Measurements from ENCODE around the gene NWD2. TPM values are rescaled to one million over a fixed set of nuclear protein-coding genes. Genes with fewer than 3 reads are reported as not detected.
A peak's percentile ranks its signal among the peaks of the same experiment; 100 is the strongest.

Gene NWD2
- total RNA-seq, 4 donors from 2014 or later: 0.16 to 2.1 (median 0.61) TPM

DNA sequence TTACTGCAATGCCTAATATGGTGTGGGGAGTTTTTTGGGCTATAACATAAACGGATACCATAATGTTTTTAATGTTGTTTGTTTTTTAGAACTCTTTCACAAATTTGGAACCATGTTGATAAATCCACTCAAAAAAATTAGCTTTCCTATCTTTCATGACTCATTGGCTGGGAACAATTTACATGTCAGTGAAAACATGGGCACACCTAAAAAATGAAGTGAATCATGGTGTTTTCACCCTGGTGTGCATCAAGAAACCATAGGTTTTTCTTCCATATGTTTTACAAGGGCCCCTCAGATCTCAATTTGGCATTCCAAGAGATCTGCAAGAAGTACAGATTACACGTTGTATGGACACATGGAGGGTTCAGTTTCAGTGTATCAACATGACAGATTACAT, 207.1 kb downstream of the NWD2 start:
- no peak for DNase-seq (ENCODE audit: low spot score in 2 of 2)
- TF ChIP-seq, protein P1, sequence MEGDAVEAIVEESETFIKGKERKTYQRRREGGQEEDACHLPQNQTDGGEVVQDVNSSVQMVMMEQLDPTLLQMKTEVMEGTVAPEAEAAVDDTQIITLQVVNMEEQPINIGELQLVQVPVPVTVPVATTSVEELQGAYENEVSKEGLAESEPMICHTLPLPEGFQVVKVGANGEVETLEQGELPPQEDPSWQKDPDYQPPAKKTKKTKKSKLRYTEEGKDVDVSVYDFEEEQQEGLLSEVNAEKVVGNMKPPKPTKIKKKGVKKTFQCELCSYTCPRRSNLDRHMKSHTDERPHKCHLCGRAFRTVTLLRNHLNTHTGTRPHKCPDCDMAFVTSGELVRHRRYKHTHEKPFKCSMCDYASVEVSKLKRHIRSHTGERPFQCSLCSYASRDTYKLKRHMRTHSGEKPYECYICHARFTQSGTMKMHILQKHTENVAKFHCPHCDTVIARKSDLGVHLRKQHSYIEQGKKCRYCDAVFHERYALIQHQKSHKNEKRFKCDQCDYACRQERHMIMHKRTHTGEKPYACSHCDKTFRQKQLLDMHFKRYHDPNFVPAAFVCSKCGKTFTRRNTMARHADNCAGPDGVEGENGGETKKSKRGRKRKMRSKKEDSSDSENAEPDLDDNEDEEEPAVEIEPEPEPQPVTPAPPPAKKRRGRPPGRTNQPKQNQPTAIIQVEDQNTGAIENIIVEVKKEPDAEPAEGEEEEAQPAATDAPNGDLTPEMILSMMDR (IDR thresholded peaks at IDR 0.05): no peak
- TF ChIP-seq POLR2A (IDR thresholded peaks at IDR 0.05): no peak
- peaks cover 43% of the 10 kb centered on the region for H3K27me3 ChIP-seq

DNA sequence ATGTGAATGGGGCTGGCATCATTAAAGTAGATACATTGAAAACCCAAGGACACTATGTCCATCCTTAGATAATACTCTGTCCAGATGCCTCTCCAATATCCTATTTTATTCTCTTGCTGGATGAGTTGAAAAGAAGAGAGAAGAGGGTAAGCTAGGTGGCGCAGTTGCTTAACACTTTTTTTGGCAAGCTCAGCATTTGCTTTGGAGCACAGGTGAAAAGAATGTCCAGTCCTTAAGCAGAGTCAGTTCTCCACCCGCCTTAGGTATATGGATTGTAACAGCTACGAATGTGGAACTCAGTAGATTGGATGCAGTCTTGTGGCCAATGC, 208.4 kb downstream of the NWD2 start:
- Histone ChIP-seq H3K4me1 (peaks cover 17% of the 10 kb centered on the region), H3K27ac (no peak overlapping the region), H3K27me3 (peaks cover 39% of the 10 kb centered on the region), H3K9me3 (no peaks in the 10 kb centered on the region), H3K4me3 (peak overlapping the region; percentile 61), H3K36me3 (no peaks in the 10 kb centered on the region)
- DNase-seq (ENCODE audit: low spot score in 2 of 2): no peak
- 3% methylated on average over 3 of the region's 3 CpGs for WGBS
- no peak for TF ChIP-seq POLR2AphosphoS5 (IDR thresholded peaks at IDR 0.05)
- TF ChIP-seq, protein P1 (IDR thresholded peaks at IDR 0.05): peak in 1 of 2 donors; percentile 44

More for the DNA sequence above, 207.1 kb downstream of the NWD2 start:
- peaks cover 17% of the 10 kb centered on the region for H3K4me1 ChIP-seq
- no peak overlapping the region for H3K4me3 ChIP-seq
- no peaks in the 10 kb centered on the region for H3K36me3 ChIP-seq
- WGBS: 68% methylated on average over 2 of the region's 2 CpGs
- no peaks in the 10 kb centered on the region for H3K9me3 ChIP-seq
- no peak overlapping the region for H3K27ac ChIP-seq

DNA sequence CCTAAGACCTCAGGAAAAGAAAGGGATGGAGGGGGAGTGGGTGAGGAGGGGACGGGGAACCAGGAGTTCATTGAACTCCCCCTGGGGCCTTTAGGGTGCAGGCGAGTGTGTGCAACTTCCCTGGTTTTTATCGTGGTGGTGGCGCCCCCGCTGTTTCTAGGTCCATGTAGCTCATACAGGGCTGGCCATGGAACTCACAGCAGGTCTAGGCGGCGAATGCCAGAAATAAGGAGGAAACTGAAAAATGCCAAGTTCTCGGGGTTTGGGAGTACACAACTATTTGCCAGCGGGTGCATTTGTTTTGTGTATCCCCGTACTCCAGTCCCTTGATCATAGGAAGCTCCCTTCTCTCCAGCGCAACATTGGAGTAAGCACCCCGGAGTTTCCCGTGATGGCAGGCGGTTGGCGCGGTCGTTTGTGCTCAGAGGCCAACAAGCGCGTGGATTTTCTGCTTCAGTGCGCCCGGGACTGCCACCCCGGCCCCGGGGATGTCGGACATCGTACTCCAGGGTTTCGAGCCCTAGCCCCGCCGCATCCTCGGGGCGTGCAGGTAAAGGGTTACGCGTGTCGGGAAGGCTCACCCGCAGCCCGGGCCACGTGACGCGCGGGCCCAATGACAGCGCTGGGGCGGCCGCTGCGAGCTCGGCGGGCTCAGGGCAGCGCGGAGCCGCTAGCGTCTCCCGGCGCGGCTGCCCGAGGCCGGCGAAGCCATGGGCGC, 208.9 kb downstream of the NWD2 start:
- no peaks in the 10 kb centered on the region for H3K9me3 ChIP-seq
- peaks cover 17% of the 10 kb centered on the region for H3K4me1 ChIP-seq
- peak overlapping the region; percentile 61 for H3K4me3 ChIP-seq
- H3K36me3 ChIP-seq: no peaks in the 10 kb centered on the region
- DNase-seq (ENCODE audit: low spot score in 2 of 2): peak in 1 of 2 donors; percentile 65
- peaks cover 41% of the 10 kb centered on the region for H3K27me3 ChIP-seq
- no peak for TF ChIP-seq POLR2AphosphoS5 (IDR thresholded peaks at IDR 0.05)
- no peak for TF ChIP-seq EP300 (IDR thresholded peaks at IDR 0.05)
- TF ChIP-seq, protein P1 (IDR thresholded peaks at IDR 0.05): no peak
- TF ChIP-seq POLR2A (IDR thresholded peaks at IDR 0.05): no peak
- H3K27ac ChIP-seq: no peak overlapping the region
- WGBS: 1% methylated on average over 20 of the region's 56 CpGs

DNA sequence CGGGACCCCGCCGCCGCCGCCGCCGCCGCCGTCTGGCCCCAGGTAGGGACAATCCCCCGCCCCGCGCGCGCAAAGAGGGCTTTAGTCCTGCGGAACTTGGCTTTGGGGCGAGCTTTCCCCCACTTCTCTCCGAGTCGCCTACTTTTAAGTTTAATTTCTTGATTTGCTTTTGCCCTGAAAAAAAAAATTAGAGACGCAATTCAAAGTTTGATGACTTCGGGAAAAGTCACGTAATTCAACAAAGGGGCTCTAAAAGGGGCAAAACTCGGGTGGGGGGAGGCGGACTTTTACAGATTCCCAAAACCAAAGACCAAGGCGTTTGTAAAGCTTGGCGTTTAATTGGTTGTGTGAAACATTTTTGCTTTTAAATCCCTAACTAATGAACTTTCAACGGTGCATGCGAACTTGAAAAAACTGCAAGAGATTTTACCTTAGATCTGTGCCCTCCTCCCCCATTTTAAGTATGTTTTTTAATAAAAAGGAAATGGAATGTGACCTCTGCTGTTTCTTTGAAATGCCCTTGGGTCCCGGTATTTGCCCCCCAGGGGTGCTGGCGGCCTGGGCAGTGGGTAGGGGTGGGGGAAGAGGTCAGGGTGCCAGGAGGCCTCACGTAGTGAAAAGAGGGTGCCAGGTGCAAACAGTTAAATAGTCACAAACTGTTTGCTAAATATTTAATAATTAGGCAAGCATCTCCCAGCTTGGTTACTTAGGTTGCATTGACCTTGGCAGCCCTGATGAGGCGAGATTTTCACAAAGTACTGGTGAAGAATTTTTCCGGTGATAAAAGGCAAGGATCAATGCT, 209.7 kb downstream of the NWD2 start:
- no peak for TF ChIP-seq POLR2AphosphoS5 (IDR thresholded peaks at IDR 0.05)
- TF ChIP-seq, protein P1 (IDR thresholded peaks at IDR 0.05): no peak
- TF ChIP-seq EP300 (IDR thresholded peaks at IDR 0.05): no peak
- 6% methylated on average over 23 of the region's 32 CpGs for WGBS
- H3K27ac ChIP-seq: no peak overlapping the region

DNA sequence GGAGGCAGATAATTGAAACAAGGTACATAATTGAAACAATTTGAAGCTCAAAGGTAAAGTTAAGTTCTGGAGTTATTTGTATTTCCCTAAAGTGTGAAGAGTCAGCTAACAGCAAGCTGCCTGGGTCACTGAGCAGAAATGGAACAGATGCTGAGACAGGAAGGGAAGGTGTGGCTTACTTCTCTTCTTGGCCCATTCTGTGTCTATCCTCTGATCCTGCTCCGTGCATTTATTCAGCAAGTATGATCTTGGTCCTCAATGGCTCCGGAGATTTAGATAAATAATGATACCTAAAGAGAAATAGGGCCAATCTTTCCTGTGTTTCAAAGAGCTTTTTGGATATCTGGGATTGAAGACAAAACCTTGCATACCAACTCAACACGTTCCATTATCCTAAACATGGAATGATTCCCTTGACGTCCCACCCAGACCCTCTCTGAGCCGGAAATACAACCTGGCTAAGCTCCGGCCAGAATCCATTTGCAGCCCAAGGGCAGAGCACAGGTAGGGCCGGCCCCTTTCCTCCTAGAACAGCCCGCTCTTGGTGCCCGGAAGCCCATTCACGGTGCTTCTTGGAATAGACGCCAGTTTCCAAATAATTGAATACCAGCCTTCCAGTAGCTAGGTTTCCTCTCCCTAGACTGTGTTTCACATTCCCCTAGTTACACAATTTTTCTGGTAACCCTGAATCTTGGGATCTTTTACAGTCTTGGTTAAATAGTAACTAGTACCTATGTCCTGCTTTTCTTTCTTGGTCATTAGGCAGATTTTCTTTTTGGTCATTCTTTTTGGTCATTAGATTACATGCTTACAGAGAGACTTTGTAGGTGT, 211.0 kb downstream of the NWD2 start:
- TF ChIP-seq EP300 (IDR thresholded peaks at IDR 0.05) (no peak), POLR2AphosphoS5 (IDR thresholded peaks at IDR 0.05) (no peak), POLR2A (IDR thresholded peaks at IDR 0.05) (no peak)
- TF ChIP-seq, protein P1 (IDR thresholded peaks at IDR 0.05): no peak
- H3K4me1 ChIP-seq: peaks cover 17% of the 10 kb centered on the region
- no peak overlapping the region for H3K27ac ChIP-seq
- H3K4me3 ChIP-seq: no peak overlapping the region
- DNase-seq (ENCODE audit: low spot score in 2 of 2): no peak
- H3K9me3 ChIP-seq: no peaks in the 10 kb centered on the region
- no peaks in the 10 kb centered on the region for H3K36me3 ChIP-seq
- H3K27me3 ChIP-seq: peaks cover 36% of the 10 kb centered on the region
- 72% methylated on average over 11 of the region's 11 CpGs for WGBS

More for the DNA sequence above, 209.7 kb downstream of the NWD2 start:
- peaks cover 17% of the 10 kb centered on the region for H3K4me1 ChIP-seq
- no peak for DNase-seq (ENCODE audit: low spot score in 2 of 2)
- peaks cover 42% of the 10 kb centered on the region for H3K27me3 ChIP-seq
- H3K4me3 ChIP-seq: peak overlapping the region; percentile 61
- no peaks in the 10 kb centered on the region for H3K36me3 ChIP-seq
- H3K9me3 ChIP-seq: no peaks in the 10 kb centered on the region
